PFSK-1 (cell line): ENCODE results near the gene BPIFA1.
A peak's percentile ranks its signal among the peaks of the same experiment; 100 is the strongest.

Experiments
- POLR2AphosphoS5 ChIP-seq: IDR thresholded peaks from 2 replicates; pipeline ENCODE4 v1.6.1; 2012; ENCODE audit warnings: low read depth, mild to moderate bottlenecking, control low read depth, low read length, moderate library complexity
- REST ChIP-seq, 2 experiments: IDR thresholded peaks; 2 replicates each; pipeline versions ENCODE4 v1.6.1 to v1.8.0; 2011 to 2012; ENCODE audit warnings: low read depth in 2 of 2, low read length in 2 of 2, control low read depth in 1 of 2, inconsistent platforms in 1 of 2, mild to moderate bottlenecking in 1 of 2, moderate library complexity in 1 of 2; ENCODE audit not compliant: insufficient read depth in 1 of 2
- SIN3A ChIP-seq: IDR thresholded peaks from 2 replicates; pipeline ENCODE4 v1.6.1; 2012; ENCODE audit warnings: mild to moderate bottlenecking, low read length, moderate library complexity, borderline replicate concordance; ENCODE audit not compliant: insufficient read depth

DNA sequence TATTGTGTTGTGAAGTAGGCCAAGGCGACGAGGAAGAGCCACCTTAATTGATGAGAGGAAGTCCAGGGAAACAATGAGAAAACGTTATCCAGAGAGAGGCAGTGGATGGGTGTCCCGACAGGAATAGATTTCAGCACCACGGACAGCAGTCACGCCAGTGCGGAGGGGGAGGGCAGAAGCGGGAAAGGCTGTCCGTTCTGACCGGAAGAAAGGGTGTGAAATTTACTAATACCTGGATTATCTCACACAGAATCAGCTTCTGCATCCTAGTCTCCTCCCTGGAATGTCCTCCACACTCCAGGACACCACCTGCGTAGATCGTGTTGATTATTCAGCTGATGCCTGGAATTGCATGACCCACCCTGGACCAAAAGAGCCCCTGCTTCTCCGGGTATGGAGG lies 26.0 kb upstream of the BPIFA1 start:
- TF ChIP-seq POLR2AphosphoS5 (no peak), SIN3A (peak; percentile 88; the same call in 1 of the 2 replicates), REST (IDR thresholded peaks at IDR 0.05; ENCODE audit: insufficient read depth in 1 of 2, low read depth in 2 of 2, low read length in 2 of 2) (peak; percentile 99 to 100)
